IMR-90 (cell line): ENCODE data around the gene RBBP6. TPM values are rescaled to one million over a fixed set of nuclear protein-coding genes. Genes with fewer than 3 reads are reported as not detected.

Experiments
- ATAC-seq: fragments of 200-7000 bp; cut with Tn5 transposase; 2 replicates; pipeline ENCODE4 v1.9.1; 2020; ENCODE audit warnings: low read depth, mild to moderate bottlenecking, moderate library complexity
- BruUV-seq: library from RNA; stranded (reverse); fragments of 400-500 nt; replicated peaks from 2 replicates; lab custom pipeline; 2021; lab: Mats Ljungman, UMichigan
- CTCF ChIA-PET: fragments of 300-600 bp; formaldehyde crosslinking; extraction: SDS; loops from one replicate; lab custom pipeline; 2021; ENCODE audit warnings: antibody characterized with exemption; lab: Yijun Ruan, JAX
- POLR2A ChIA-PET: fragments of 300-600 bp; sonication (Branson Sonifier 250); formaldehyde crosslinking; loops from one replicate; lab custom pipeline; 2022; ENCODE audit warnings: antibody characterized with exemption; ENCODE audit not compliant: unreplicated experiment; lab: Charles Lee
- DNase-seq: peaks from one replicate; pipeline ENCODE4 v3.0.0; 2013
- H2AFZ ChIP-seq: replicated peaks from 2 replicates; pipeline ENCODE3; 2013; ENCODE audit warnings: low read length, mild to moderate bottlenecking; ENCODE audit not compliant: poor library complexity
- H2AK5ac ChIP-seq: 2 replicates; pipeline ENCODE4 v1.6.1; 2013; ENCODE audit warnings: low read depth, low read length, inconsistent platforms
- H2AK9ac ChIP-seq: replicated peaks from 2 replicates; pipeline ENCODE3; 2013; ENCODE audit warnings: mild to moderate bottlenecking, low read depth, low read length, moderate library complexity; ENCODE audit not compliant: poor library complexity
- H2BK120ac ChIP-seq: 2 replicates; pipeline ENCODE4 v1.6.1; 2013; ENCODE audit warnings: low read depth, low read length, inconsistent platforms
- H2BK15ac ChIP-seq: 3 replicates; pipeline ENCODE4 v1.6.1; 2013; ENCODE audit warnings: low read depth, low read length, inconsistent platforms
- H2BK20ac ChIP-seq: 2 replicates; pipeline ENCODE4 v1.6.1; 2013; ENCODE audit warnings: low read depth, mild to moderate bottlenecking, inconsistent platforms, low read length, moderate library complexity
- H2BK5ac ChIP-seq: 2 replicates; pipeline ENCODE4 v1.6.1; 2013; ENCODE audit warnings: mild to moderate bottlenecking, low read depth, low read length, inconsistent platforms; ENCODE audit not compliant: poor library complexity, severe bottlenecking
- H3K14ac ChIP-seq: replicated peaks from 2 replicates; pipeline ENCODE4 v1.6.1; 2013; ENCODE audit warnings: low read depth, low read length, inconsistent platforms
- H3K18ac ChIP-seq: 2 replicates; pipeline ENCODE4 v1.6.1; 2013; ENCODE audit warnings: low read depth, low read length, control low read depth
- H3K23ac ChIP-seq: 2 replicates; pipeline ENCODE4 v1.6.1; 2013; ENCODE audit warnings: low read depth, low read length, inconsistent platforms
- H3K27ac ChIP-seq: 2 replicates; pipeline ENCODE4 v1.5.1; 2013; ENCODE audit warnings: mild to moderate bottlenecking, control low read depth, low read length; ENCODE audit not compliant: insufficient read depth
- H3K27me3 ChIP-seq: 2 replicates; pipeline ENCODE4 v1.6.1; 2013; ENCODE audit warnings: low read length; ENCODE audit not compliant: control insufficient read depth, insufficient read depth
- H3K36me3 ChIP-seq: 2 replicates; pipeline ENCODE4 v1.6.1; 2013; ENCODE audit warnings: low read length, mixed read lengths; ENCODE audit not compliant: control insufficient read depth, insufficient read depth
- H3K4ac ChIP-seq: 2 replicates; pipeline ENCODE4 v1.6.1; 2013; ENCODE audit warnings: low read depth, low read length, inconsistent platforms
- H3K4me1 ChIP-seq: 2 replicates; pipeline ENCODE4 v1.6.1; 2013; ENCODE audit warnings: low read length, mixed read lengths; ENCODE audit not compliant: control insufficient read depth, insufficient read depth
- H3K4me2 ChIP-seq: 2 replicates; pipeline ENCODE4 v1.6.1; 2013; ENCODE audit warnings: low read depth, mild to moderate bottlenecking, control low read depth, low read length, moderate library complexity
- H3K4me3 ChIP-seq: 2 replicates; pipeline ENCODE4 v1.5.1; 2013; ENCODE audit warnings: low read depth, mild to moderate bottlenecking, control low read depth, low read length, moderate library complexity; ENCODE audit not compliant: insufficient read depth
- H3K56ac ChIP-seq: 2 replicates; pipeline ENCODE4 v1.6.1; 2013; ENCODE audit warnings: low read length, inconsistent platforms; ENCODE audit not compliant: insufficient read depth; ENCODE audit errors: extremely low read depth
- H3K79me1 ChIP-seq, 2 experiments: 2 replicates each; pipeline ENCODE4 v1.6.1; 2013; ENCODE audit warnings: low read length in 2 of 2, inconsistent platforms in 1 of 2, low read depth in 1 of 2
- H3K9ac ChIP-seq: 2 replicates; pipeline ENCODE4 v1.6.1; 2013; ENCODE audit warnings: low read depth, low read length, control low read depth
- H3K9me1 ChIP-seq: 2 replicates; pipeline ENCODE4 v1.6.1; 2013; ENCODE audit warnings: low read length, inconsistent platforms; ENCODE audit not compliant: insufficient read depth
- H3K9me3 ChIP-seq: 2 replicates; pipeline ENCODE4 v1.6.1; 2013; ENCODE audit warnings: low read length; ENCODE audit not compliant: control insufficient read depth, insufficient read depth
- H4K20me1 ChIP-seq: 2 replicates; pipeline ENCODE4 v1.6.1; 2013; ENCODE audit warnings: low read length, inconsistent platforms; ENCODE audit not compliant: insufficient read depth
- H4K5ac ChIP-seq: 2 replicates; pipeline ENCODE4 v1.6.1; 2013; ENCODE audit warnings: mild to moderate bottlenecking, low read depth, low read length, control low read depth
- H4K8ac ChIP-seq, 2 experiments: 2 replicates each; pipeline ENCODE4 v1.6.1; 2013; ENCODE audit warnings: low read depth in 2 of 2, low read length in 2 of 2, control low read depth in 1 of 2, inconsistent platforms in 1 of 2
- H4K91ac ChIP-seq: 2 replicates; pipeline ENCODE4 v1.6.1; 2013; ENCODE audit warnings: low read depth, low read length, inconsistent platforms; ENCODE audit not compliant: insufficient read depth
- BHLHE40 ChIP-seq: fragments of 150-350 bp; IDR thresholded peaks from 2 replicates; pipeline ENCODE4 v1.6.1; 2016; ENCODE audit warnings: mild to moderate bottlenecking, low read depth, low read length
- CEBPB ChIP-seq: IDR thresholded peaks from 2 replicates; pipeline ENCODE4 v1.6.1; 2012; ENCODE audit warnings: low read depth, low read length, improper control_type of control experiment
- CHD1 ChIP-seq: IDR thresholded peaks from 2 replicates; pipeline ENCODE4 v1.6.1; 2012; ENCODE audit warnings: low read depth, low read length, improper control_type of control experiment
- CTCF ChIP-seq: conservative IDR thresholded peaks from 2 replicates; pipeline ENCODE4 v1.5.1; 2012; ENCODE audit warnings: mild to moderate bottlenecking, low read depth, low read length, improper control_type of control experiment
- ELK1 ChIP-seq: fragments of 150-350 bp; IDR thresholded peaks from 2 replicates; pipeline ENCODE4 v1.6.1; 2016; ENCODE audit warnings: low read depth, mild to moderate bottlenecking, low read length, moderate library complexity, borderline replicate concordance
- FOS ChIP-seq: fragments of 150-350 bp; IDR thresholded peaks from 2 replicates; pipeline ENCODE4 v1.6.1; 2016; ENCODE audit warnings: low read depth, low read length
- MAZ ChIP-seq: IDR thresholded peaks from 2 replicates; pipeline ENCODE4 v1.6.1; 2012; ENCODE audit warnings: low read depth, mild to moderate bottlenecking, low read length, improper control_type of control experiment, moderate library complexity, borderline replicate concordance
- MXI1 ChIP-seq: IDR thresholded peaks from 2 replicates; pipeline ENCODE4 v1.6.1; 2012; ENCODE audit warnings: low read depth, mild to moderate bottlenecking, low read length, moderate library complexity, borderline replicate concordance
- NFE2L2 ChIP-seq: fragments of 150-350 bp; IDR thresholded peaks from 2 replicates; pipeline ENCODE4 v1.6.1; 2016; ENCODE audit warnings: low read depth, mild to moderate bottlenecking, low read length
- POLR2A ChIP-seq: IDR thresholded peaks from 2 replicates; pipeline ENCODE4 v1.6.1; 2012; ENCODE audit warnings: mild to moderate bottlenecking, low read depth, low read length
- RCOR1 ChIP-seq: IDR thresholded peaks from 2 replicates; pipeline ENCODE4 v1.6.1; 2012; ENCODE audit warnings: mild to moderate bottlenecking, low read length, improper control_type of control experiment; ENCODE audit not compliant: insufficient replicate concordance
- RFX5 ChIP-seq: IDR thresholded peaks from 2 replicates; pipeline ENCODE4 v1.8.0; 2012; ENCODE audit warnings: low read depth, mild to moderate bottlenecking, low read length, moderate library complexity
- SMC3 ChIP-seq: fragments of 150-350 bp; IDR thresholded peaks from 2 replicates; pipeline ENCODE4 v1.6.1; 2016; ENCODE audit warnings: low read depth, mild to moderate bottlenecking, antibody characterized with exemption, low read length, moderate library complexity
- USF2 ChIP-seq: fragments of 150-350 bp; IDR thresholded peaks from 2 replicates; pipeline ENCODE4 v1.6.1; 2017; ENCODE audit warnings: mild to moderate bottlenecking, antibody characterized with exemption, low read length, low read depth
- WGBS, 2 experiments: methylation state at CpG; one replicate each; pipeline versions ENCODE4 v1.1.5 to v1.1.7; 2013; ENCODE audit warnings: missing lambda C conversion rate in 2 of 2; ENCODE audit not compliant: insufficient read length in 1 of 2; ENCODE audit errors: extremely low coverage in 2 of 2; 5-methylcytosine and 5-hydroxymethylcytosine counted together
- dilution Hi-C: fragments of 300-500 bp; cut with HindIII; formaldehyde crosslinking; loops from one replicate; pipeline ENCODE4 v1.14.3; 2018; ENCODE audit warnings: low sequenced_read_pairs; ENCODE audit not compliant: unreplicated experiment
- in situ Hi-C: fragments of 300-500 bp; cut with MboI; formaldehyde crosslinking; loops from 3 replicates; pipeline ENCODE4 v1.14.3; 2019; ENCODE audit warnings: low sequenced_read_pairs, inconsistent platforms, mixed read lengths
- intact Hi-C: fragments of 100-400 bp; cut with micrococcal nuclease; formaldehyde crosslinking; loops from 2 replicates; pipeline ENCODE4 v1.10.0; 2022
- polyA plus RNA-seq, 3 experiments: library from polyadenylated mRNA; depleted of rRNA; stranded (reverse); fragments of >200 nt; gene quantifications; 2 replicates each; pipeline ENCODE4 v1.2.3, GENCODE V29; 2012; ENCODE audit warnings: low replicate concordance in 1 of 3
- total RNA-seq: library from RNA; depleted of rRNA; stranded (reverse); fragments of >200 nt; gene quantifications from 2 replicates; pipeline ENCODE4 v1.2.3, GENCODE V29; 2012

Gene RBBP6
- total and polyA plus RNA-seq, 2 of the 4 experiments (the other 2 are of a cell fraction) = 7.2 to 17.8 TPM

- Histone ChIP-seq H3K9me3 (no peaks in the 10 kb centered on the region), H4K91ac (no peak overlapping the region), H3K56ac (no peak overlapping the region), H3K9ac (no peak overlapping the region), H3K4me3 (no peak overlapping the region), H4K5ac (no peak overlapping the region), H2AFZ (no peak overlapping the region), H3K79me1 (no peaks in the 10 kb centered on the region), H3K36me3 (no peaks in the 10 kb centered on the region), H2BK15ac (no peak overlapping the region), H4K8ac (no peak overlapping the region), H2AK9ac (no peak overlapping the region), H3K4me1 (no peaks in the 10 kb centered on the region), H3K9me1 (no peaks in the 10 kb centered on the region), H2BK5ac (no peak overlapping the region), H2AK5ac (no peak overlapping the region), H3K4me2 (no peak overlapping the region), H3K18ac (no peak overlapping the region), H3K4ac (no peak overlapping the region), H3K23ac (no peak overlapping the region), H3K27me3 (peaks cover 7% of the 10 kb centered on the region; the same call in 1 of the 2 replicates), H2BK20ac (no peak overlapping the region), H2BK120ac (no peak overlapping the region), H3K14ac (no peak overlapping the region), H4K20me1 (no peaks in the 10 kb centered on the region), H3K27ac (no peak overlapping the region)
- CTCF ChIA-PET = no interaction called here
- TF ChIP-seq BHLHE40 (no peak), MAZ (no peak), USF2 (no peak), RCOR1 (no peak), CTCF (no peak), SMC3 (no peak), RFX5 (no peak), FOS (no peak), CHD1 (no peak), CEBPB (no peak), MXI1 (no peak), POLR2A (no peak), NFE2L2 (no peak), ELK1 (no peak)
- intact Hi-C loops = no loop called here
- DNase-seq = no peak
- BruUV-seq = no TSS peak
- no CpG with 5 or more reads among the region's 1 CpG for WGBS, 2 experiments
- POLR2A ChIA-PET = no interaction called here
- in situ Hi-C loops = loop anchor here (25.0 kb wide), 1 partner anchor 824 kb away; the partner anchor contains the start of gene PLK1
- ATAC-seq = no peak
- dilution Hi-C loops = no loop called here
Measured at GRCh38 chr16:24511174-24511573, 28.2 kb upstream of the RBBP6 start.
